ENCODE data around the gene NKPD1. TPM values are rescaled to one million over a fixed set of nuclear protein-coding genes. Genes with fewer than 3 reads are reported as not detected.

Gene NKPD1
- total and polyA plus RNA-seq, 9 of the 15 experiments (the other 6 are each of a cell fraction or from before 2014, with no cell fraction given), result 0.03 to 0.09 (median 0.04) TPM; not detected in 5

GRCh38 chr19:45139286-45140143 is 21.3 kb downstream of the NKPD1 start:
- 95% methylated on average over 18 of the region's 24 CpGs for WGBS (ENCODE audit: insufficient coverage, low coverage, missing lambda C conversion rate)
- Histone ChIP-seq H3K4me3 (no peak overlapping the region), H3K9me3 (replicated peaks; ENCODE audit: control insufficient read depth, insufficient read depth, low read depth, low read length) (no peaks in the 10 kb centered on the region), H3K27me3 (ENCODE audit: control insufficient read depth in 2 of 2, insufficient read depth in 2 of 2, low read length in 2 of 2) (no peaks in the 10 kb centered on the region), H3K79me2 (ENCODE audit: control insufficient read depth, insufficient read depth, low read length) (peaks cover 14% of the 10 kb centered on the region), H4K20me1 (replicated peaks; ENCODE audit: control insufficient read depth, insufficient read depth, low read length) (peaks cover 6% of the 10 kb centered on the region), H3K9me1 (ENCODE audit: control insufficient read depth, insufficient read depth, low read length) (no peaks in the 10 kb centered on the region), H3K4me2 (ENCODE audit: insufficient read depth, low read length) (no peak overlapping the region), H2AFZ (ENCODE audit: low read depth, low read length) (no peak overlapping the region), H3K4me1 (replicated peaks in 1 of 2; ENCODE audit: control insufficient read depth in 2 of 2, insufficient read depth in 2 of 2, low read length in 2 of 2) (peaks cover 0 to 52% of the 10 kb centered on the region in 2 experiments; a peak in 3 of 5 replicates), H3K36me3 (ENCODE audit: control insufficient read depth, insufficient read depth, low read length) (peaks cover 42% of the 10 kb centered on the region; the same call in 1 of the 3 replicates), H3K9ac (ENCODE audit: insufficient read depth in 1 of 2, low read depth in 2 of 2, low read length in 2 of 2) (peak overlapping the region in 1 of 2 experiments; percentile 43; a peak in 1 of 4 replicates), H3K27ac (ENCODE audit: extremely low read depth, low read depth, low read length) (no peak overlapping the region)
- CTCF ChIA-PET (ENCODE audit: low intra/inter-chr PET ratio), result no interaction called here
- POLR2A ChIA-PET, result interaction anchor here (0.6 kb wide), 1 partner anchor 27 kb away, joined by 3 read pairs; no protein-coding TSS in a partner anchor
- TF ChIP-seq HBP1 (CRISPR knock-in tag; IDR thresholded peaks at IDR 0.05), result no peak
- TF ChIP-seq PHF8 (IDR thresholded peaks at IDR 0.05; ENCODE audit: borderline replicate concordance, low read length), result no peak
- no peak for TF ChIP-seq NFE2 (IDR thresholded peaks at IDR 0.05; ENCODE audit: low read depth)
- TF ChIP-seq CBFA2T3 (IDR thresholded peaks at IDR 0.05), result no peak
- TF ChIP-seq DDX20 (tag; IDR thresholded peaks at IDR 0.05; ENCODE audit: low read depth), result no peak
- DNase-seq (ENCODE audit: extremely low read depth in 1 of 4, low spot score in 3 of 4), result no peak
- in situ Hi-C loops (cut with MboI), result no loop called here
- intact Hi-C loops (cut with micrococcal nuclease), result no loop called here
- FAIRE-seq, result no peak
- BruUV-seq (replicated peaks), result no TSS peak
- no peak for ATAC-seq

Data from K562 (cell line).